Measurements from ENCODE around the gene ANO6.
"Not testable (repeated sequence)": the region's sequence is repeated elsewhere in the genome, so short reads cannot be mapped to it uniquely, and the experiment has no call there.

The ANO6 gene

GRCh38 chr12:45215419-45216229, at the start of gene ANO6:
Gene ANO6 (plus strand): TSS chr12:45216095. CDS start chr12:45216322, 227 bp downstream.
- DNase-seq (ENCODE audit: extremely low spot score), result peak; percentile 82
- ChIA-PET CTCF (interaction anchor here (0.8 to 2.5 kb wide), 13 partner anchors 10 to 513 kb away, joined by 3 to 12 read pairs (median 3); no protein-coding TSS in a partner anchor), POLR2A (no interaction called here)
- peak; percentile 39 for TF ChIP-seq CTCF (IDR thresholded peaks at IDR 0.05; ENCODE audit: control extremely low read depth, extremely low read depth, low read depth, missing control alignments)

GRCh38 chr12:45168976-45169375, 46.9 kb upstream of the ANO6 start:
- DNase-seq (ENCODE audit: extremely low spot score), result no peak
- TF ChIP-seq CTCF (IDR thresholded peaks at IDR 0.05; ENCODE audit: control extremely low read depth, extremely low read depth, low read depth, missing control alignments), result no peak
- ChIA-PET POLR2A (no interaction called here), CTCF (no interaction called here)

GRCh38 chr12:45170456-45171042, 45.3 kb upstream of the ANO6 start:
- ChIA-PET POLR2A (no interaction called here), CTCF (interaction anchor here (0.6 to 2.9 kb wide), 18 partner anchors 8 to 504 kb away, joined by 3 to 14 read pairs (median 4); no protein-coding TSS in a partner anchor)
- TF ChIP-seq CTCF (IDR thresholded peaks at IDR 0.05; ENCODE audit: control extremely low read depth, extremely low read depth, low read depth, missing control alignments), result peak; percentile 90

GRCh38 chr12:45173293-45173692, 42.6 kb upstream of the ANO6 start:
- DNase-seq (ENCODE audit: extremely low spot score); POLR2A ChIA-PET; CTCF ChIA-PET: not testable (repeated sequence)

More at GRCh38 chr12:45170456-45171042, 45.3 kb upstream of the ANO6 start:
- DNase-seq (ENCODE audit: extremely low spot score), result peak; percentile 68

GRCh38 chr12:45174595-45174994, 41.3 kb upstream of the ANO6 start:
- POLR2A ChIA-PET, result no interaction called here
- CTCF ChIA-PET, result no interaction called here
- no peak for DNase-seq (ENCODE audit: extremely low spot score)
- no peak for TF ChIP-seq CTCF (IDR thresholded peaks at IDR 0.05; ENCODE audit: control extremely low read depth, extremely low read depth, low read depth, missing control alignments)

GRCh38 chr12:45178771-45179170, 37.1 kb upstream of the ANO6 start:
- ChIA-PET POLR2A (no interaction called here), CTCF (interaction anchor here (1.4 to 2.0 kb wide), 2 partner anchors 12 to 17 kb away, joined by 4 to 6 read pairs; no protein-coding TSS in a partner anchor)
- no peak for TF ChIP-seq CTCF (IDR thresholded peaks at IDR 0.05; ENCODE audit: control extremely low read depth, extremely low read depth, low read depth, missing control alignments)

GRCh38 chr12:45182511-45182910, 33.4 kb upstream of the ANO6 start:
- DNase-seq (ENCODE audit: extremely low spot score), result no peak
- no peak for TF ChIP-seq CTCF (IDR thresholded peaks at IDR 0.05; ENCODE audit: control extremely low read depth, extremely low read depth, low read depth, missing control alignments)
- ChIA-PET POLR2A (no interaction called here), CTCF (interaction anchor here (1.0 to 1.5 kb wide), 3 partner anchors 9 to 17 kb away, joined by 3 read pairs; no protein-coding TSS in a partner anchor)

More at GRCh38 chr12:45178771-45179170, 37.1 kb upstream of the ANO6 start:
- DNase-seq (ENCODE audit: extremely low spot score), result no peak

Measured in GM10248 (cell line).